Parathyroid adenoma (tissue), 2 donors: ENCODE measurements around the gene TACR2.
A peak's percentile ranks its signal among the peaks of the same experiment; 100 is the strongest.
"Not testable (repeated sequence)": the region's sequence is repeated elsewhere in the genome, so short reads cannot be mapped to it uniquely, and the experiment has no call there.

Experiments used
- H2AFZ ChIP-seq: fragments of 300-600 bp; sonication (generic); one replicate; pipeline ENCODE4 v1.7.0; 2017; ENCODE audit warnings: antibody characterized with exemption, mild to moderate bottlenecking
- H3K27ac ChIP-seq: fragments of 300-600 bp; sonication (generic); one replicate; pipeline ENCODE4 v1.7.0; 2017
- H3K27me3 ChIP-seq: fragments of 300-600 bp; sonication (generic); one replicate; pipeline ENCODE4 v1.7.0; 2017; ENCODE audit warnings: low read length; ENCODE audit not compliant: control insufficient read depth, insufficient read depth
- H3K36me3 ChIP-seq: fragments of 300-600 bp; sonication (generic); one replicate; pipeline ENCODE4 v1.7.0; 2017; ENCODE audit warnings: low read length; ENCODE audit not compliant: control insufficient read depth, insufficient read depth
- H3K4me1 ChIP-seq: fragments of 300-600 bp; sonication (generic); one replicate; pipeline ENCODE4 v1.7.0; 2017; ENCODE audit warnings: control low read depth
- H3K4me2 ChIP-seq: fragments of 300-600 bp; sonication (generic); one replicate; pipeline ENCODE4 v1.7.0; 2017; ENCODE audit warnings: low read length
- H3K4me3 ChIP-seq: fragments of 300-600 bp; sonication (generic); one replicate; pipeline ENCODE4 v1.7.0; 2017; ENCODE audit warnings: low read depth, low read length
- H3K79me2 ChIP-seq: fragments of 300-600 bp; sonication (generic); one replicate; pipeline ENCODE4 v1.7.0; 2017; ENCODE audit warnings: control low read depth
- H3K9ac ChIP-seq: fragments of 300-600 bp; sonication (generic); one replicate; pipeline ENCODE4 v1.7.0; 2017; ENCODE audit warnings: mild to moderate bottlenecking
- H3K9me3 ChIP-seq: fragments of 300-600 bp; sonication (generic); one replicate; pipeline ENCODE4 v1.7.0; 2017; ENCODE audit warnings: low read length; ENCODE audit not compliant: control insufficient read depth
- TF ChIP-seq, protein P1 (sequence below): fragments of 300-600 bp; sonication (generic); IDR thresholded peaks from one replicate; pipeline ENCODE4 v1.7.0; 2017; ENCODE audit warnings: antibody characterized with exemption, mild to moderate bottlenecking
- donor health status: primary hyperparathyroidism.

TACR2 gene

DNA sequence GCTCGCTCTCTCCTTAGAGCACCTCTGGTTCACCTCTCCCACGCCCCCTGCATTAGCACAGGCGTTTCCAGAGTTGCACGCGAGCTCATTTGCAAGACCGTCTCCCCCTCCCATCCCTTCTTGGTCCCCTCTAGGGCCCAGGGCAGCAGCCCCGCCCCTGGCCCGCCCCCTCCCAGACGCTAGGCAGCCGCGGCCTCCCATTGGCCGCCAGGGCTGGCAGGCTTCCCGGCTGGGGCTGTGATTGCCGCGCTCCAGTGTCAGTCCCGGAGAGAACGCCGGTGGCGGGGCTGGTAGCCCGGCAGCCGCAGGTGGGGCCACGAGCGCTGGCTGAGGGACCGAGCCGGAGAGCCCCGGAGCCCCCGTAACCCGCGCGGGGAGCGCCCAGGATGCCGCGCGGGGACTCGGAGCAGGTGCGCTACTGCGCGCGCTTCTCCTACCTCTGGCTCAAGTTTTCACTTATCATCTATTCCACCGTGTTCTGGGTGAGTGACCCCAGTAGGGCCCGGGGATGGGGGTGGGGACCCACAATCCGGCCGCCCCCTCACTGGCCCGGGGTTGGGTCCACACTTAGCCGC lies 34.6 kb upstream of the TACR2 start, which contains the start of gene TSPAN15:
TSS of gene TSPAN15 (plus strand) at position 257 of the 575 bp plus-strand sequence. CDS start at position 387, 130 bp downstream.
- Histone ChIP-seq H3K27me3 (no peaks in the 10 kb centered on the region), H3K4me1 (peaks cover 2% of the 10 kb centered on the region), H3K79me2 (no peaks in the 10 kb centered on the region), H3K27ac (no peak within 1 kb of the TSS), H3K4me3 (peak within 1 kb of the TSS; percentile 85), H3K36me3 (no peaks in the 10 kb centered on the region), H2AFZ (peak within 1 kb of the TSS; percentile 85), H3K9ac (no peak within 1 kb of the TSS), H3K4me2 (peak within 1 kb of the TSS; percentile 97), H3K9me3 (no peaks in the 10 kb centered on the region)
- TF ChIP-seq, protein P1, sequence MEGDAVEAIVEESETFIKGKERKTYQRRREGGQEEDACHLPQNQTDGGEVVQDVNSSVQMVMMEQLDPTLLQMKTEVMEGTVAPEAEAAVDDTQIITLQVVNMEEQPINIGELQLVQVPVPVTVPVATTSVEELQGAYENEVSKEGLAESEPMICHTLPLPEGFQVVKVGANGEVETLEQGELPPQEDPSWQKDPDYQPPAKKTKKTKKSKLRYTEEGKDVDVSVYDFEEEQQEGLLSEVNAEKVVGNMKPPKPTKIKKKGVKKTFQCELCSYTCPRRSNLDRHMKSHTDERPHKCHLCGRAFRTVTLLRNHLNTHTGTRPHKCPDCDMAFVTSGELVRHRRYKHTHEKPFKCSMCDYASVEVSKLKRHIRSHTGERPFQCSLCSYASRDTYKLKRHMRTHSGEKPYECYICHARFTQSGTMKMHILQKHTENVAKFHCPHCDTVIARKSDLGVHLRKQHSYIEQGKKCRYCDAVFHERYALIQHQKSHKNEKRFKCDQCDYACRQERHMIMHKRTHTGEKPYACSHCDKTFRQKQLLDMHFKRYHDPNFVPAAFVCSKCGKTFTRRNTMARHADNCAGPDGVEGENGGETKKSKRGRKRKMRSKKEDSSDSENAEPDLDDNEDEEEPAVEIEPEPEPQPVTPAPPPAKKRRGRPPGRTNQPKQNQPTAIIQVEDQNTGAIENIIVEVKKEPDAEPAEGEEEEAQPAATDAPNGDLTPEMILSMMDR = no peak

DNA sequence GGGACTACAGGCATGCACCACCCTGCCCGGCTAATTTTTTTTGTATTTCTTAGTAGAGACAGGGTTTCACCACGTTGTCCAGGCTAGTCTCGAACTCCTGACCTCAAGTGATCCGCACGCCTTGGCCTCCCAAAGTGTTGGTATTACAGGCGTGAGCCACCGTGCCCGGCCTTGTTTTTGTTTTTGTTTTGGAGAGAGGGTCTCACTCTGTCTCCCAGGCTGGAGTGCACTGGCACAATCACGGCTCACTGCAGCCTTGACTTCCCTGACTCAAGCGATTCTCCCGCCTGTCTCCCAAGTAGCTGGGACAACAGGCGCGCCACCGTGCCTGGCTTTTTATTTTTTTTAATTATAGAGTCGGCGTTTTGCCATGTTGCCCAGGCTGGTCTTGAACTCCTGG lies 33.7 kb upstream of the TACR2 start:
- not testable (repeated sequence) for H3K36me3 ChIP-seq, H3K4me2 ChIP-seq, H3K9me3 ChIP-seq, H3K27me3 ChIP-seq, H3K4me1 ChIP-seq, H3K4me3 ChIP-seq, H2AFZ ChIP-seq, H3K9ac ChIP-seq, H3K27ac ChIP-seq, H3K79me2 ChIP-seq

DNA sequence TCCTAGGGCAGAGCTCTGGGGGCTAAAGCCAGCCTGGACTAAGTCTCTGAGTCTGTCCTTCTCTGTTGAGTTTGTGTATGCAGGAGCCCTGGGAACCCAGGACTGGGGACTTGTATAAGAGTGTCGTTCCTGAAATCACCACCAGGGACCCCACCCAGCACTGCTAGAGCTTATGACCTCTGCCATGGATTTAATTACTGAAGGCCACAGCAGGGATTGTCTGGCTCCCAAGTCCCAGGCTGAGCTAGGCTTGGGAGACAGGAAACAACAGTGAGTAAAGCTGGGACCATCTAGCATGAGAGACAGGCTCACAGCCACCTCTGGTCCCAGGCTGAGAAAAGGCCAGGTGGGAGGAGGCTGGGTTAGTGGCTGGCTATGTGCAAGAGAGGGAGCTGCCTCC lies 33.1 kb upstream of the TACR2 start:
- Histone ChIP-seq H3K9me3 (no peaks in the 10 kb centered on the region), H3K27me3 (no peaks in the 10 kb centered on the region), H2AFZ (peak overlapping the region; percentile 0), H3K36me3 (no peaks in the 10 kb centered on the region), H3K4me3 (no peak overlapping the region), H3K9ac (no peak overlapping the region), H3K4me1 (peaks cover 2% of the 10 kb centered on the region), H3K79me2 (no peaks in the 10 kb centered on the region), H3K4me2 (no peak overlapping the region), H3K27ac (no peak overlapping the region)
- TF ChIP-seq, protein P1 = peak; percentile 47

DNA sequence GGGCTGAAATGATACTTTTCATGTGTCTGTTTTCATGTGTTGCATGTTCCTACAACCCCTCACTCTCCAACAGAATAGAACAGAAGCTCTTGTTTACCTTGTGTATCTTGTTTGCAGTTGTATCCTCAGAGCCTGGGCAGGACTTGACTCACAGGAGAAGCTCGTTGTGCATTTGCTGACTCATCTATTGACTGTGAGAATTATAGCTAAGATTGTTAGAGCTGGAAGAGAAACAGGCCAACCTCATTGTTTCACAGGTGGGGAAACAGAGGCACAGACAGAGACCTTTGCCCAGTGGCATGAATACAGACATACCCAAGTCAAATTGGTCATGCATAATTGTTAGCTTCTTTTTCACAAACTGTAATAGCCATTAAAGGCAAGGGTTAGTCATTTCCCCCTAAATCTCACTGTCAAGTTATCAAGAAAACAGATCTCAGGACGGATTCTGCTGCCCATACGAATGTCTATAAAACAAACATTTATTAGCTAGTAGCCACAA lies 30.0 kb upstream of the TACR2 start:
- Histone ChIP-seq H3K27ac (no peak overlapping the region), H3K4me1 (peaks cover 2% of the 10 kb centered on the region), H3K36me3 (no peaks in the 10 kb centered on the region), H3K27me3 (no peaks in the 10 kb centered on the region), H3K4me3 (no peak overlapping the region), H2AFZ (no peak overlapping the region), H3K9ac (no peak overlapping the region), H3K4me2 (no peak overlapping the region), H3K9me3 (no peaks in the 10 kb centered on the region), H3K79me2 (no peaks in the 10 kb centered on the region)
- TF ChIP-seq, protein P1 = no peak

DNA sequence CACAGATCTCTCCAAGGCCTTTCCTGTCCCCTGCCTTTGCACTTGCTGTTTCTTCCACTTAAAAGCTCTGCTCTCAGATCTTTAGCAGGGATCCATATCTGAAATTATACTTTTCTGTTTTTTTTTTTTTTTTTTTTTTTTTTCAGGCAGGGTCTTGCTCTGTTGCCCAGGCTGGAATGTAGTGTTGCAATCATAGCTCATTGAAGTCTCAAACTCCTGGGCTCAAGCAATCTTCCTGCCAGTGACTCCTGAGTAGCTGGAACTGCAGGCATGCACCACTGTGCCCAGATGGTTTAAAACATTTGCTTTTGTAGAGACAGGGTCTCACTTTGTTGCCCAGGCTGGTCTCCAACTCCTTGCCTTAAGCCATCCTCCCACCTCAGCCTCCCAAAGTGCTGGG lies 29.5 kb upstream of the TACR2 start:
- TF ChIP-seq, protein P1 = no peak
- H3K36me3 ChIP-seq = no peaks in the 10 kb centered on the region
- H3K4me1 ChIP-seq = peaks cover 2% of the 10 kb centered on the region
- H3K27ac ChIP-seq = no peak overlapping the region
- H2AFZ ChIP-seq = no peak overlapping the region
- no peaks in the 10 kb centered on the region for H3K27me3 ChIP-seq
- H3K9ac ChIP-seq = no peak overlapping the region
- H3K9me3 ChIP-seq = no peaks in the 10 kb centered on the region
- H3K4me2 ChIP-seq = no peak overlapping the region
- H3K79me2 ChIP-seq = no peaks in the 10 kb centered on the region
- H3K4me3 ChIP-seq = no peak overlapping the region
